HCT116 (cell line): Measurements from ENCODE around the gene IYD. TPM values are rescaled to one million over a fixed set of nuclear protein-coding genes. Genes with fewer than 3 reads are reported as not detected.

Experiments used
- ATAC-seq: fragments of 200-7000 bp; cut with Tn5 transposase; 2 replicates; pipeline ENCODE4 v1.9.1; 2020; ENCODE audit warnings: mild to moderate bottlenecking, moderate library complexity
- BruUV-seq: library from RNA; stranded (reverse); fragments of 400-500 nt; replicated peaks from 2 replicates; lab custom pipeline; 2021; lab: Mats Ljungman, UMichigan
- CTCF ChIA-PET: fragments of 300-600 bp; sonication (Branson Sonifier 250); formaldehyde crosslinking; loops from one replicate; lab custom pipeline; 2021; ENCODE audit warnings: antibody characterized with exemption; lab: Charles Lee
- POLR2A ChIA-PET: fragments of 300-600, 350-600 bp; sonication (Branson Sonifier 250); formaldehyde crosslinking; loops from one replicate; lab custom pipeline; 2021; ENCODE audit warnings: antibody characterized with exemption; lab: Charles Lee
- RAD21 ChIA-PET, 2 experiments: fragments of 300-600 bp; sonication (Branson Sonifier 250); formaldehyde crosslinking; loops; one replicate each; lab custom pipeline; 2023; ENCODE audit warnings: low total read pairs in 2 of 2; ENCODE audit not compliant: uncharacterized antibody in 2 of 2, unreplicated experiment in 2 of 2, low non-redundant PET in 1 of 2; lab: Charles Lee
- DNase-seq: peaks from one replicate; pipeline ENCODE4 v3.0.0-alpha.2; 2010; ENCODE audit warnings: low read depth, low spot score
- H2AFZ ChIP-seq: fragments of 200-600 bp; shearing (Covaris generic), sonication (generic); 2 replicates; pipeline ENCODE4 v1.6.1; 2017; ENCODE audit warnings: low read depth, mixed run types, mixed read lengths, antibody characterized with exemption, low read length; ENCODE audit not compliant: poor library complexity, severe bottlenecking
- H3K27ac ChIP-seq: 2 replicates; pipeline ENCODE4 v1.5.1; 2012; ENCODE audit warnings: low read depth, low read length
- H3K27me3 ChIP-seq: fragments of 200-600 bp; sonication (generic); 2 replicates; pipeline ENCODE4 v1.6.1; 2016; ENCODE audit warnings: mixed run types, low read length, mixed read lengths; ENCODE audit not compliant: insufficient read depth
- H3K36me3 ChIP-seq, 2 experiments: fragments of 200-500 bp in 1 of 2; fragments of 200-600 bp in 1 of 2; sonication (Bioruptor generic) in 1 of 2; sonication (generic) in 1 of 2; 2 replicates each; pipeline versions ENCODE4 v1.5.1 to v1.6.1; 2014 to 2016; ENCODE audit warnings: low read length in 2 of 2, inconsistent platforms in 1 of 2, mixed read lengths in 1 of 2, mixed run types in 1 of 2; ENCODE audit not compliant: insufficient read depth in 2 of 2, control insufficient read depth in 1 of 2
- H3K4me1 ChIP-seq, 2 experiments: fragments of 200-600 bp in 1 of 2; sonication (generic) in 1 of 2; 2 replicates each; pipeline versions ENCODE4 v1.5.1 to v1.6.1; 2012 to 2017; ENCODE audit warnings: low read length in 2 of 2, inconsistent platforms in 1 of 2, mild to moderate bottlenecking in 1 of 2, mixed read lengths in 1 of 2, mixed run types in 1 of 2, moderate library complexity in 1 of 2; ENCODE audit not compliant: insufficient read depth in 2 of 2, control insufficient read depth in 1 of 2
- H3K4me2 ChIP-seq: fragments of 200-600 bp; sonication (generic); 2 replicates; pipeline ENCODE4 v1.6.1; 2017; ENCODE audit warnings: mixed run types, low read length, mixed read lengths
- H3K4me3 ChIP-seq, 2 experiments: fragments of 200-600 bp in 1 of 2; sonication (generic) in 1 of 2; replicated peaks in 1 of 2; 2 replicates each; pipeline ENCODE4 v1.5.1; 2011 to 2016; ENCODE audit warnings: low read length in 2 of 2, control low read depth in 1 of 2, low read depth in 1 of 2, mild to moderate bottlenecking in 1 of 2, mixed read lengths in 1 of 2, mixed run types in 1 of 2
- H3K79me2 ChIP-seq: fragments of 200-600 bp; sonication (generic); 2 replicates; pipeline ENCODE4 v1.6.1; 2017; ENCODE audit warnings: mild to moderate bottlenecking, mixed run types, low read length, moderate library complexity, mixed read lengths; ENCODE audit not compliant: insufficient read depth
- H3K9ac ChIP-seq: fragments of 200-600 bp; sonication (generic); 2 replicates; pipeline ENCODE4 v1.6.1; 2016; ENCODE audit warnings: low read length, mixed read lengths
- H3K9me2 ChIP-seq: fragments of 200-600 bp; sonication (generic), shearing (Covaris generic); 2 replicates; pipeline ENCODE4 v1.6.1; 2017; ENCODE audit warnings: mixed run types, mild to moderate bottlenecking, moderate library complexity; ENCODE audit not compliant: insufficient read depth
- H3K9me3 ChIP-seq, 2 experiments: fragments of 200-500 bp in 1 of 2; fragments of 200-600 bp in 1 of 2; sonication (Bioruptor generic) in 1 of 2; sonication (generic) in 1 of 2; 2 replicates each; pipeline ENCODE4 v1.6.1; 2014 to 2017; ENCODE audit warnings: low read length in 2 of 2, mixed read lengths in 2 of 2, inconsistent platforms in 1 of 2, low read depth in 1 of 2, mild to moderate bottlenecking in 1 of 2, mixed run types in 1 of 2, moderate library complexity in 1 of 2; ENCODE audit not compliant: control insufficient read depth in 1 of 2, insufficient read depth in 1 of 2
- H4K20me1 ChIP-seq: fragments of 200-600 bp; sonication (generic), shearing (Covaris generic); 2 replicates; pipeline ENCODE4 v1.6.1; 2017; ENCODE audit warnings: mixed run types, mild to moderate bottlenecking, moderate library complexity; ENCODE audit not compliant: insufficient read depth
- ATF3 ChIP-seq: IDR thresholded peaks from 2 replicates; pipeline ENCODE4 v1.6.1; 2012
- CBX3 ChIP-seq: IDR thresholded peaks from 2 replicates; pipeline ENCODE4 v1.6.1; 2012; ENCODE audit warnings: low read depth
- CEBPB ChIP-seq: IDR thresholded peaks from 2 replicates; pipeline ENCODE4 v1.6.1; 2012; ENCODE audit warnings: low read depth
- EGR1 ChIP-seq: IDR thresholded peaks from 2 replicates; pipeline ENCODE4 v1.6.1; 2012; ENCODE audit warnings: low read depth
- ELF1 ChIP-seq: IDR thresholded peaks from 2 replicates; pipeline ENCODE4 v1.6.1; 2012; ENCODE audit warnings: low read depth, borderline replicate concordance
- EZH2 ChIP-seq: fragments of 200-600 bp; sonication (generic); IDR thresholded peaks from 2 replicates; pipeline ENCODE4 v1.6.1; 2017; ENCODE audit warnings: antibody characterized with exemption, mixed run types
- EZH2phosphoT487 ChIP-seq: fragments of 200-600 bp; IDR thresholded peaks from 2 replicates; pipeline ENCODE4 v1.6.1; 2018; ENCODE audit warnings: antibody characterized with exemption, borderline replicate concordance
- FOSL1 ChIP-seq: IDR thresholded peaks from 2 replicates; pipeline ENCODE4 v1.6.1; 2012; ENCODE audit warnings: low read depth
- JUND ChIP-seq: IDR thresholded peaks from 2 replicates; pipeline ENCODE4 v1.6.1; 2012
- POLR2AphosphoS5 ChIP-seq: IDR thresholded peaks from 2 replicates; pipeline ENCODE4 v1.6.1; 2011; ENCODE audit warnings: mild to moderate bottlenecking, low read depth, low read length, moderate library complexity
- SIN3A ChIP-seq: IDR thresholded peaks from 2 replicates; pipeline ENCODE4 v1.6.1; 2012; ENCODE audit warnings: low read depth
- SP1 ChIP-seq: IDR thresholded peaks from 2 replicates; pipeline ENCODE4 v1.6.1; 2012; ENCODE audit warnings: low read depth
- TCF7L2 ChIP-seq: IDR thresholded peaks from 2 replicates; pipeline ENCODE4 v1.7.0; 2011; ENCODE audit warnings: borderline replicate concordance, inconsistent platforms; ENCODE audit not compliant: insufficient read depth, insufficient read length; ENCODE audit errors: extremely low read depth
- ZBTB33 ChIP-seq: IDR thresholded peaks from 2 replicates; pipeline ENCODE4 v1.6.1; 2011; ENCODE audit warnings: mild to moderate bottlenecking, low read length, moderate library complexity; ENCODE audit not compliant: insufficient replicate concordance; ENCODE audit errors: extremely low read depth
- ZFX ChIP-seq: fragments of 450-650 bp; IDR thresholded peaks from 2 replicates; pipeline ENCODE4 v1.6.1; 2017
- ZNF274 ChIP-seq: fragments of 200-500 bp; sonication (Bioruptor generic); IDR thresholded peaks from 2 replicates; pipeline ENCODE4 v1.6.1; 2014; ENCODE audit warnings: mild to moderate bottlenecking, low read depth, low read length, inconsistent platforms
- intact Hi-C: fragments of 100-400 bp; cut with micrococcal nuclease; formaldehyde crosslinking; loops from 2 replicates; pipeline ENCODE4 v1.10.0; 2022
- total RNA-seq: library from RNA; stranded (reverse); gene quantifications from one replicate; pipeline ENCODE4 v1.2.1, GENCODE V29; 2021; ENCODE audit not compliant: unreplicated experiment

IYD gene
- total RNA-seq, 1 experiment from 2014 or later, result not detected

- H3K9me3 ChIP-seq, result no peaks in the 10 kb centered on the region
- no peak overlapping the region for H3K27ac ChIP-seq
- H2AFZ ChIP-seq, result peak overlapping the region; percentile 71
- no TSS peak for BruUV-seq
- H4K20me1 ChIP-seq, result no peaks in the 10 kb centered on the region
- ChIA-PET POLR2A (interaction anchor here (1.5 kb wide), 1 partner anchor 255 kb away, joined by 5 read pairs; no protein-coding TSS in a partner anchor), CTCF (interaction anchor here (0.8 to 1.5 kb wide), 7 partner anchors 59 to 479 kb away, joined by 3 to 7 read pairs (median 4); no protein-coding TSS in a partner anchor), RAD21 (interaction anchor here in 1 of 2 experiments (1.2 kb wide), 1 partner anchor 256 kb away, joined by 5 read pairs; no protein-coding TSS in a partner anchor)
- H3K4me2 ChIP-seq, result 0 out of 2 replicates have a peak overlapping the region, but pooled peaks have one; percentile 15
- H3K79me2 ChIP-seq, result no peaks in the 10 kb centered on the region
- ATAC-seq (no peak), DNase-seq (peak; percentile 23)
- no peaks in the 10 kb centered on the region for H3K27me3 ChIP-seq
- no peak overlapping the region for H3K4me3 ChIP-seq
- no peak overlapping the region for H3K9ac ChIP-seq
- H3K9me2 ChIP-seq, result no peaks in the 10 kb centered on the region
- intact Hi-C loops, result loop anchor here (5.0 to 10.0 kb wide), 4 partner anchors 61 to 404 kb away; partner anchors contain the start of genes PPP1R14C and RAET1L
- no peaks in the 10 kb centered on the region for H3K36me3 ChIP-seq
- peaks cover 0 to 8% of the 10 kb centered on the region in 2 experiments; a peak in 2 of 4 replicates for H3K4me1 ChIP-seq
- peak; percentile 62; the same call in 1 of the 2 replicates for TF ChIP-seq FOSL1
- TF ChIP-seq SP1, result peak; percentile 32
- TF ChIP-seq EZH2, result no peak
- TF ChIP-seq SIN3A, result 0 out of 2 replicates have a peak, but pooled peaks have one; percentile 31
- 0 out of 2 replicates have a peak, but pooled peaks have one; percentile 39 for TF ChIP-seq JUND
- no peak for TF ChIP-seq ZNF274
- TF ChIP-seq POLR2AphosphoS5, result no peak
Measured at GRCh38 chr6:150336299-150336698, 32.5 kb upstream of the IYD start.

GRCh38 chr6:150336708-150337107 lies 32.1 kb upstream of the IYD start:
- intact Hi-C loops, result loop anchor here (5.0 to 10.0 kb wide), 4 partner anchors 61 to 404 kb away; partner anchors contain the start of genes PPP1R14C and RAET1L
- Histone ChIP-seq H3K4me2 (0 out of 2 replicates have a peak overlapping the region, but pooled peaks have one; percentile 15), H3K9me2 (no peaks in the 10 kb centered on the region), H3K4me1 (peaks cover 0 to 8% of the 10 kb centered on the region in 2 experiments; a peak in 2 of 4 replicates), H3K79me2 (no peaks in the 10 kb centered on the region), H2AFZ (peak overlapping the region; percentile 71), H3K27ac (no peak overlapping the region), H3K36me3 (no peaks in the 10 kb centered on the region), H3K4me3 (no peak overlapping the region), H3K27me3 (no peaks in the 10 kb centered on the region), H3K9me3 (no peaks in the 10 kb centered on the region), H3K9ac (no peak overlapping the region), H4K20me1 (no peaks in the 10 kb centered on the region)
- CTCF ChIA-PET, result interaction anchor here (0.8 to 1.5 kb wide), 7 partner anchors 58 to 479 kb away, joined by 3 to 7 read pairs (median 4); no protein-coding TSS in a partner anchor
- POLR2A ChIA-PET, result interaction anchor here (1.5 kb wide), 1 partner anchor 255 kb away, joined by 5 read pairs; no protein-coding TSS in a partner anchor
- BruUV-seq, result no TSS peak
- DNase-seq (no peak), ATAC-seq (no peak)
- RAD21 ChIA-PET, result interaction anchor here in 1 of 2 experiments (1.2 kb wide), 1 partner anchor 256 kb away, joined by 5 read pairs; no protein-coding TSS in a partner anchor
- no peak for TF ChIP-seq ATF3
- no peak for TF ChIP-seq ELF1
- TF ChIP-seq CEBPB, result no peak
- TF ChIP-seq JUND, result no peak
- TF ChIP-seq TCF7L2, result no peak
- no peak for TF ChIP-seq FOSL1
- TF ChIP-seq EGR1, result no peak
- no peak for TF ChIP-seq SP1
- TF ChIP-seq ZBTB33, result no peak
- no peak for TF ChIP-seq POLR2AphosphoS5
- no peak for TF ChIP-seq ZFX
- no peak for TF ChIP-seq ZNF274
- no peak for TF ChIP-seq EZH2
- TF ChIP-seq EZH2phosphoT487, result no peak
- no peak for TF ChIP-seq CBX3
- TF ChIP-seq SIN3A, result no peak
